ENCODE measurements around the gene RGS10. TPM values are rescaled to one million over a fixed set of nuclear protein-coding genes. Genes with fewer than 3 reads are reported as not detected.

The RGS10 gene
- total and polyA plus RNA-seq, 10 of the 15 experiments (the other 5 are each of a cell fraction or from before 2014, with no cell fraction given): 72.8 to 193 (median 127) TPM

- no peak for TF ChIP-seq SMAD5 (IDR thresholded peaks at IDR 0.05; ENCODE audit: low read depth)
Measured at GRCh38 chr10:119504651-119505050, 37.9 kb downstream of the RGS10 start (continued).

DNA sequence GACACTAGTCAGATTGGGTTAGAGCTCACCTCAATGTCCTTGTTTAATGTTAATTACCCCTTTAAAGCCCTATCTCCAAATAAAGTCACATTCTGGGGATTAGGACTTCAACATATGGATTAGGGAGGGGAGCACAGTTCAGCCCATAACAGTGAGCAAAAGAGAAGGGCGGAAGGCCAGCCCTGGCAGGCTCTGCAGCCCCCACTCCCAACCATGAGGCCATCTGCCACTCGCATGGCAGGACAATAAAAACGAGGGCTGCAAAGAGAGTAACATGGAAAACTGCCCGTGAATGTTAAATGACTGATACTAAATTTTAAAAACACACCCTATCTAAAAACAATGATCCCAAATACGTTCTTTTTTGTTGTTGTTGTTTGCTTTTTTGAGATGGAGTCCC lies 38.7 kb downstream of the RGS10 start:
- CTCF ChIA-PET: interaction anchor here (1.1 kb wide), 1 partner anchor 14 kb away, joined by 3 read pairs; no protein-coding TSS in a partner anchor
- H3K36me3 ChIP-seq (ENCODE audit: control insufficient read depth in 2 of 2, insufficient read depth in 2 of 2, low read length in 1 of 2): peaks cover 7 to 13% of the 10 kb centered on the region in 2 experiments; a peak in 3 of 4 replicates
- in situ Hi-C loops (cut with MboI): no loop called here
- 93% methylated on average over 5 of the region's 5 CpGs for WGBS (ENCODE audit: insufficient coverage, insufficient replicate concordance, low lambda C conversion rate, missing lambda C conversion rate)
- no TSS peak for BruUV-seq (replicated peaks)
- H3K9ac ChIP-seq (ENCODE audit: control insufficient read depth, insufficient read depth, low read length): no peak overlapping the region
- no peak overlapping the region for H3K4me2 ChIP-seq (ENCODE audit: control insufficient read depth, insufficient read depth)
- no peaks in the 10 kb centered on the region for H3K9me3 ChIP-seq (replicated peaks; ENCODE audit: control insufficient read depth, insufficient read depth, low read length)
- TF ChIP-seq SMAD5 (IDR thresholded peaks at IDR 0.05; ENCODE audit: low read depth) (no peak), NKRF (conservative IDR thresholded peaks at IDR 0.05) (no peak), PAX8 (IDR thresholded peaks at IDR 0.05) (no peak), RBBP5 (conservative IDR thresholded peaks at IDR 0.05) (no peak), MTA2 (IDR thresholded peaks at IDR 0.05; ENCODE audit: low read depth) (no peak), USF1 (IDR thresholded peaks at IDR 0.05; ENCODE audit: borderline replicate concordance, extremely low read length, insufficient read depth, low read depth, low read length) (no peak), CEBPZ (IDR thresholded peaks at IDR 0.05; ENCODE audit: low read depth, low read length) (no peak), POLR2AphosphoS2 (IDR thresholded peaks at IDR 0.05; ENCODE audit: low read depth, low read length) (no peak), SPI1 (IDR thresholded peaks at IDR 0.05; ENCODE audit: borderline replicate concordance, insufficient read depth, low read depth, low read length) (no peak), IKZF2 (IDR thresholded peaks at IDR 0.05) (no peak), EED (IDR thresholded peaks at IDR 0.05; ENCODE audit: low read depth) (no peak), MEF2B (IDR thresholded peaks at IDR 0.05; ENCODE audit: partially characterized antibody, poor library complexity, severe bottlenecking) (no peak)
- SMC1A ChIA-PET (ENCODE audit: uncharacterized antibody, unreplicated experiment): no interaction called here
- FAIRE-seq (no peak), ATAC-seq (no peak), DNase-seq (ENCODE audit: low read depth, low spot score) (no peak)
- POLR2A ChIA-PET: no interaction called here
- no peak overlapping the region for H3K27ac ChIP-seq (ENCODE audit: control insufficient read depth, insufficient read depth)
- H3K4me3 ChIP-seq: no peak overlapping the region
- H4K20me1 ChIP-seq (ENCODE audit: control insufficient read depth, insufficient read depth): no peaks in the 10 kb centered on the region
- no peaks in the 10 kb centered on the region for H3K27me3 ChIP-seq (replicated peaks in 1 of 2; ENCODE audit: control insufficient read depth in 2 of 2, insufficient read depth in 2 of 2, low read length in 1 of 2)
- no peaks in the 10 kb centered on the region for H3K79me2 ChIP-seq (ENCODE audit: control insufficient read depth, insufficient read depth, low read length)
- H2AFZ ChIP-seq (ENCODE audit: control insufficient read depth, low read depth, low read length): no peak overlapping the region
- RAD21 ChIA-PET (ENCODE audit: unreplicated experiment): no interaction called here
- peaks cover 17% of the 10 kb centered on the region for H3K4me1 ChIP-seq (ENCODE audit: control insufficient read depth, insufficient read depth, low read length)
- intact Hi-C loops (cut with micrococcal nuclease; ENCODE audit: unreplicated experiment): no loop called here
